GM18502 (cell line): ENCODE data around the gene CADPS.

Experiments
- ATAC-seq: cut with Tn5 transposase; IDR thresholded peaks from one replicate; pipeline ENCODE4 v1.9.1; 2021; ENCODE audit warnings: mild to moderate bottlenecking; ENCODE audit not compliant: unreplicated experiment, poor library complexity

The CADPS gene

GRCh38 chr3:62655056-62655690, 220.0 kb downstream of the CADPS start:
- ATAC-seq = no peak

- no peak for ATAC-seq
Observed at GRCh38 chr3:62653796-62654195, 221.4 kb downstream of the CADPS start.

GRCh38 chr3:62647711-62648110, 227.5 kb downstream of the CADPS start:
- no peak for ATAC-seq

- ATAC-seq = no peak
Observed at GRCh38 chr3:62644493-62644892, 230.7 kb downstream of the CADPS start.

GRCh38 chr3:62638316-62638715, 236.9 kb downstream of the CADPS start:
- ATAC-seq = no peak

GRCh38 chr3:62636235-62636826, 238.9 kb downstream of the CADPS start:
- ATAC-seq = no peak

- no peak for ATAC-seq
Observed at GRCh38 chr3:62632510-62633294, 242.5 kb downstream of the CADPS start.

GRCh38 chr3:62631488-62631887, 243.7 kb downstream of the CADPS start:
- no peak for ATAC-seq

- ATAC-seq = no peak
Observed at GRCh38 chr3:62630664-62631063, 244.6 kb downstream of the CADPS start.

- no peak for ATAC-seq
Observed at GRCh38 chr3:62625268-62625667, 249.9 kb downstream of the CADPS start.

- no peak for ATAC-seq
Observed at GRCh38 chr3:62624185-62624584, 251.0 kb downstream of the CADPS start.

GRCh38 chr3:62622553-62623174, 252.6 kb downstream of the CADPS start:
- no peak for ATAC-seq

- ATAC-seq = no peak
Observed at GRCh38 chr3:62621925-62622324, 253.3 kb downstream of the CADPS start.

- no peak for ATAC-seq
Observed at GRCh38 chr3:62621176-62621575, 254.0 kb downstream of the CADPS start.

- no peak for ATAC-seq
Observed at GRCh38 chr3:62615258-62615849, 259.9 kb downstream of the CADPS start.

- ATAC-seq = no peak
Observed at GRCh38 chr3:62614527-62614926, 260.7 kb downstream of the CADPS start.

- no peak for ATAC-seq
Observed at GRCh38 chr3:62611541-62612240, 263.5 kb downstream of the CADPS start.

- no peak for ATAC-seq
Observed at GRCh38 chr3:62607287-62608029, 267.8 kb downstream of the CADPS start.

GRCh38 chr3:62605413-62606068, 269.7 kb downstream of the CADPS start:
- ATAC-seq = no peak
